ENCODE results near the gene CCDC38. TPM values are rescaled to one million over a fixed set of nuclear protein-coding genes. Genes with fewer than 3 reads are reported as not detected.

Gene CCDC38
- total and polyA plus RNA-seq, 9 of the 15 experiments (the other 6 are each of a cell fraction or from before 2014, with no cell fraction given) = not detected

GRCh38 chr12:95951515-95951914, 9.1 kb upstream of the CCDC38 start:
- H3K27me3 ChIP-seq (ENCODE audit: control insufficient read depth in 2 of 2, insufficient read depth in 2 of 2, low read length in 2 of 2) = peaks cover 0 to 3% of the 10 kb centered on the region in 2 experiments; a peak in 2 of 5 replicates
- TF ChIP-seq ZNF217 (CRISPR knock-in tag; IDR thresholded peaks at IDR 0.05) = no peak
- TF ChIP-seq ZNF609 (CRISPR knock-in tag; IDR thresholded peaks at IDR 0.05; ENCODE audit: borderline replicate concordance) = no peak
- no peak for TF ChIP-seq CBX3 (IDR thresholded peaks at IDR 0.05; ENCODE audit: borderline replicate concordance in 1 of 2, low read length in 2 of 2)
- no peak for TF ChIP-seq GATA2 (CRISPR knock-in tag; IDR thresholded peaks at IDR 0.05)
- no peak for TF ChIP-seq LEF1 (IDR thresholded peaks at IDR 0.05)
- H3K4me3 ChIP-seq = no peak overlapping the region
- no peak overlapping the region for H3K27ac ChIP-seq (ENCODE audit: extremely low read depth, low read depth, low read length)
- H3K4me1 ChIP-seq (replicated peaks in 1 of 2; ENCODE audit: control insufficient read depth in 2 of 2, insufficient read depth in 2 of 2, low read length in 2 of 2) = no peaks in the 10 kb centered on the region
- ChIA-PET POLR2A (no interaction called here), CTCF (ENCODE audit: low intra/inter-chr PET ratio) (no interaction called here)
- FAIRE-seq = no peak
- intact Hi-C loops (cut with micrococcal nuclease) (no loop called here), in situ Hi-C loops (cut with MboI) (no loop called here)
- H3K9me1 ChIP-seq (ENCODE audit: control insufficient read depth, insufficient read depth, low read length) = no peaks in the 10 kb centered on the region
- no peak overlapping the region for H3K9ac ChIP-seq (ENCODE audit: insufficient read depth in 1 of 2, low read depth in 2 of 2, low read length in 2 of 2)
- ATAC-seq = no peak
- H3K9me3 ChIP-seq (replicated peaks; ENCODE audit: control insufficient read depth, insufficient read depth, low read depth, low read length) = no peaks in the 10 kb centered on the region
- no peak for DNase-seq (ENCODE audit: extremely low read depth in 1 of 4, low spot score in 3 of 4)
- H3K36me3 ChIP-seq (ENCODE audit: control insufficient read depth, insufficient read depth, low read length) = no peaks in the 10 kb centered on the region
- no peak overlapping the region for H3K4me2 ChIP-seq (ENCODE audit: insufficient read depth, low read length)
- no peaks in the 10 kb centered on the region for H4K20me1 ChIP-seq (replicated peaks; ENCODE audit: control insufficient read depth, insufficient read depth, low read length)
- H2AFZ ChIP-seq (ENCODE audit: low read depth, low read length) = no peak overlapping the region
- no peaks in the 10 kb centered on the region for H3K79me2 ChIP-seq (ENCODE audit: control insufficient read depth, insufficient read depth, low read length)
- BruUV-seq (replicated peaks) = no TSS peak
